Loucy (cell line): ENCODE measurements around the gene DENND6A.

ENCODE experiments used
- EZH2phosphoT487 ChIP-seq: fragments of 200-600 bp; IDR thresholded peaks from 2 replicates; pipeline ENCODE4 v1.6.1; 2018; ENCODE audit warnings: antibody characterized with exemption, mild to moderate bottlenecking, moderate library complexity, borderline replicate concordance
- TF ChIP-seq, protein P1 (sequence below): fragments of 200-600 bp; sonication (generic); conservative IDR thresholded peaks from 2 replicates; pipeline ENCODE4 v1.5.1; 2014; ENCODE audit warnings: mild to moderate bottlenecking, antibody characterized with exemption, low read length

DNA sequence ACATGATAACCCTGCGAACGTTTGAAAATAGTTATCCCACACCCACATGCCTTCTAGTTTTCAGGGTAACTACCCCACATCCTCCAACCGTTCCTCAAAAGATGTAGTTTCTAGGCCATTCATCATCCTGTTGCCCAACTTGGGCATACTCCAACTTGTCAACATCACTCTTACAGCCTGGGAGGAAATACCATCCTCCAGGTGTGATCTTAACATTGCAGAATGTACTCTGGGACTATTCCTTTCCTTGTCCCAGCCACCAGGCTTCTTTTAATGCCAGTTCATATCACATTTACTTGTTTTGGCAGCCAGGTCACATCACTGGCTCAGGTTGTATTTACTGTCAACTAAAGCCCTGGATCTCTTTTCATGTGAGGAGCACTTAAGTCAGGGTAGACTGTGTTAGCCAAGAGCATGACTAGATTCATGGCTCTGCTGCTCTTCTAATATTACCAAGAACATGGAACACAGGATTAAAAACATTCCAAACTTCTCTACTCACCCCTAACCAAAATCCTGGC, 4.0 kb upstream of the DENND6A start:
- TF ChIP-seq, protein P1, sequence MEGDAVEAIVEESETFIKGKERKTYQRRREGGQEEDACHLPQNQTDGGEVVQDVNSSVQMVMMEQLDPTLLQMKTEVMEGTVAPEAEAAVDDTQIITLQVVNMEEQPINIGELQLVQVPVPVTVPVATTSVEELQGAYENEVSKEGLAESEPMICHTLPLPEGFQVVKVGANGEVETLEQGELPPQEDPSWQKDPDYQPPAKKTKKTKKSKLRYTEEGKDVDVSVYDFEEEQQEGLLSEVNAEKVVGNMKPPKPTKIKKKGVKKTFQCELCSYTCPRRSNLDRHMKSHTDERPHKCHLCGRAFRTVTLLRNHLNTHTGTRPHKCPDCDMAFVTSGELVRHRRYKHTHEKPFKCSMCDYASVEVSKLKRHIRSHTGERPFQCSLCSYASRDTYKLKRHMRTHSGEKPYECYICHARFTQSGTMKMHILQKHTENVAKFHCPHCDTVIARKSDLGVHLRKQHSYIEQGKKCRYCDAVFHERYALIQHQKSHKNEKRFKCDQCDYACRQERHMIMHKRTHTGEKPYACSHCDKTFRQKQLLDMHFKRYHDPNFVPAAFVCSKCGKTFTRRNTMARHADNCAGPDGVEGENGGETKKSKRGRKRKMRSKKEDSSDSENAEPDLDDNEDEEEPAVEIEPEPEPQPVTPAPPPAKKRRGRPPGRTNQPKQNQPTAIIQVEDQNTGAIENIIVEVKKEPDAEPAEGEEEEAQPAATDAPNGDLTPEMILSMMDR: no peak
- no peak for TF ChIP-seq EZH2phosphoT487
